Ovary (tissue), 9 donors: ENCODE data around the gene CIZ1. TPM values are rescaled to one million over a fixed set of nuclear protein-coding genes. Genes with fewer than 3 reads are reported as not detected.

ENCODE experiments used
- DNase-seq, 5 donors: peaks; one replicate each; pipeline ENCODE4 v3.0.0-alpha.2; 2019 to 2020
- H3K27ac ChIP-seq, 2 donors: fragments of 200-600 bp; one replicate each; pipeline versions ENCODE4 v1.5.1 to v1.8.0; 2019 to 2022
- H3K27me3 ChIP-seq: fragments of 200-600 bp; one replicate; pipeline ENCODE4 v1.8.0; 2022
- H3K36me3 ChIP-seq: fragments of 200-600 bp; sonication (generic); one replicate; pipeline ENCODE4 v1.5.1; 2019
- H3K4me1 ChIP-seq: one replicate; pipeline ENCODE4 v1.8.1; 2013; ENCODE audit warnings: mild to moderate bottlenecking, moderate library complexity; ENCODE audit not compliant: insufficient read depth
- H3K4me3 ChIP-seq: fragments of 200-600 bp; sonication (generic); one replicate; pipeline ENCODE4 v1.5.1; 2017
- H3K9me3 ChIP-seq, 2 donors: fragments of 200-600 bp in 1 of 2; sonication (generic) in 1 of 2; one replicate each; pipeline versions ENCODE4 v1.5.1 to v1.8.1; 2013 to 2019; ENCODE audit warnings: mild to moderate bottlenecking in 1 of 2, moderate library complexity in 1 of 2
- EP300 ChIP-seq: sonication (generic); formaldehyde crosslinking; IDR thresholded peaks from one replicate; pipeline ENCODE4 v1.6.1; 2017; ENCODE audit warnings: antibody characterized with exemption
- POLR2A ChIP-seq: fragments of 450-650 bp; IDR thresholded peaks from one replicate; pipeline ENCODE4 v1.6.1; 2017; ENCODE audit warnings: antibody characterized with exemption, mild to moderate bottlenecking, moderate library complexity
- WGBS, 3 donors: extraction: QIAGEN DNeasy Blood & Tissue Kit in 1 of 3; methylation state at CpG; one replicate each; pipeline versions ENCODE4 v1.1.5 to v1.1.7; 2013 to 2017; 5-methylcytosine and 5-hydroxymethylcytosine counted together
- intact Hi-C, 4 donors: fragments of 100-400 bp; cut with DNase I; formaldehyde crosslinking; loops; one replicate each; pipeline versions ENCODE4 v1.11.0 to v1.15.1; 2022 to 2023
- polyA plus RNA-seq, 2 donors: library from polyadenylated mRNA; stranded (reverse); fragments of 200-250 nt in 1 of 2; fragments of 350-450 nt in 1 of 2; fragmentation: Illumina TruSeq in 1 of 2; extraction: RNeasy Lipid Tissue Mini Kit (QIAGEN cat#74804) in 1 of 2; gene quantifications; one replicate each; pipeline ENCODE4 v1.2.3, GENCODE V29; 2013 to 2014
- total RNA-seq, 7 donors: library from RNA; depleted of rRNA in 2 of 7; stranded (reverse); fragments of >200 nt in 2 of 7; fragmentation: NEBNext Ultra II Directional in 3 of 7; extraction: Animal tissue kit (Norgen Biotek cat#: 25700) in 3 of 7; gene quantifications; one replicate each; pipeline versions ENCODE4 v1.1.0 to v1.2.4, GENCODE V29; 2016 to 2023
- TF ChIP-seq, protein P1 (sequence below), 3 donors: fragments of 450-650 bp in 2 of 3; fragments of 200-600 bp in 1 of 3; IDR thresholded peaks; one replicate each; pipeline versions ENCODE4 v1.5.1 to v1.8.0; 2016 to 2022; ENCODE audit warnings: antibody characterized with exemption in 3 of 3, mild to moderate bottlenecking in 1 of 3
- donor health status: DM: no; HTN: no; CAD: no; lungs with moderate emphysema.
- donor health status: DM: no; HTN: no; CAD: no.
- donor health status: Bipolar disorder and iron deficiency.
- donor health status: DM: yes; HTN: yes; CAD: no.
- donor health status: DM: no; HTN: no; CAD: no.
- donor health status: DM: yes; HTN: yes; CAD: no.

Gene CIZ1
- total and polyA plus RNA-seq, 9 donors = 53.1 to 185 (median 138) TPM

DNA sequence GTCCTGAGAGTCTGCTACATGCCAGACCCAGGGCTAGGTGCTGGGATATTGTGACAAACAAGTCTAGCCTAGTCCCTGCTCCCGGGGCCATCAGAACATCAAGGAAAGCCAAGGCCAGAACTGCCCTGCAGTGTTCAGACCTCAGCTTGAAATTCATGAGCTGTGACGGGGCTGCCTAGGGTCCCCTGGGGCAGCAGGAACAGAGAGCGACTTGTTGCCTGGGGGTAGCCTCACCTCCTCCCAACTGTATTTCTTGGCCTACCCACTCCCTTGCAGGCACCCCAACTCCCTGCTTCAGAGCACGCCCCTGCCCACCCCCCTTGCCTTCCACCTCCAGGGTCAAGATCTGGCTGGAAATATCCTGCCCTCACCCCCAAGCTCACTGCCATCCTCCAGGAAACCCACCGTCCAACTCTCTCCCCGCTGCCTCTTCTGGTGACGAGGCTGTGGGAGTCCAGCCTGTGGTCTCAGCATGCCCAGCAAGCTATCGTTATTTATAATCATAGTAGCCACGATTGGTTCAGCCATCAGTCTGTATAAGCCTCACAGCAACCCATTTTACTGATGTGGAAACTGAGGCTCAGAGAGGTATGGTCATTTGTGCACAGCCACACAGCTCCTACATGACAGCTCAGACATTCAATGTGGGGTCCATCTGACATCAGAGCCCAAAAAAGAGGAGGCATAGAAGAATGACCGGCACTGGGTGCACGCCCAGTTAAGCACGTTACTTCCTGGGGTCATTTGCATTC lies 22.6 kb upstream of the CIZ1 start:
- TF ChIP-seq EP300 = no peak
- no peak for TF ChIP-seq POLR2A
- TF ChIP-seq, protein P1, sequence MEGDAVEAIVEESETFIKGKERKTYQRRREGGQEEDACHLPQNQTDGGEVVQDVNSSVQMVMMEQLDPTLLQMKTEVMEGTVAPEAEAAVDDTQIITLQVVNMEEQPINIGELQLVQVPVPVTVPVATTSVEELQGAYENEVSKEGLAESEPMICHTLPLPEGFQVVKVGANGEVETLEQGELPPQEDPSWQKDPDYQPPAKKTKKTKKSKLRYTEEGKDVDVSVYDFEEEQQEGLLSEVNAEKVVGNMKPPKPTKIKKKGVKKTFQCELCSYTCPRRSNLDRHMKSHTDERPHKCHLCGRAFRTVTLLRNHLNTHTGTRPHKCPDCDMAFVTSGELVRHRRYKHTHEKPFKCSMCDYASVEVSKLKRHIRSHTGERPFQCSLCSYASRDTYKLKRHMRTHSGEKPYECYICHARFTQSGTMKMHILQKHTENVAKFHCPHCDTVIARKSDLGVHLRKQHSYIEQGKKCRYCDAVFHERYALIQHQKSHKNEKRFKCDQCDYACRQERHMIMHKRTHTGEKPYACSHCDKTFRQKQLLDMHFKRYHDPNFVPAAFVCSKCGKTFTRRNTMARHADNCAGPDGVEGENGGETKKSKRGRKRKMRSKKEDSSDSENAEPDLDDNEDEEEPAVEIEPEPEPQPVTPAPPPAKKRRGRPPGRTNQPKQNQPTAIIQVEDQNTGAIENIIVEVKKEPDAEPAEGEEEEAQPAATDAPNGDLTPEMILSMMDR (IDR thresholded peaks at IDR 0.05) = no peak
- 84 to 94% (median 89%) methylated on average over 12 of the region's 12 CpGs for WGBS, 3 donors

GRCh38 chr9:128211981-128212281 lies 20.6 kb upstream of the CIZ1 start:
- 82 to 86% (median 83%) methylated on average over 2 of the region's 2 CpGs for WGBS, 3 donors
- DNase-seq = no peak
- TF ChIP-seq POLR2A (no peak), EP300 (no peak)
- TF ChIP-seq, protein P1 (IDR thresholded peaks at IDR 0.05) = no peak
- Histone ChIP-seq H3K27me3 (no peaks in the 10 kb centered on the region), H3K27ac (no peak overlapping the region), H3K9me3 (no peaks in the 10 kb centered on the region), H3K4me3 (no peak overlapping the region), H3K4me1 (no peaks in the 10 kb centered on the region), H3K36me3 (no peaks in the 10 kb centered on the region)
- intact Hi-C loops = no loop called here

More for the DNA sequence above, 22.6 kb upstream of the CIZ1 start:
- H3K27ac ChIP-seq = no peak overlapping the region
- DNase-seq = no peak
- H3K4me1 ChIP-seq = peaks cover 2% of the 10 kb centered on the region
- no peak overlapping the region for H3K4me3 ChIP-seq
- no peaks in the 10 kb centered on the region for H3K27me3 ChIP-seq
- H3K9me3 ChIP-seq = no peaks in the 10 kb centered on the region
- H3K36me3 ChIP-seq = no peaks in the 10 kb centered on the region
- intact Hi-C loops = no loop called here

DNA sequence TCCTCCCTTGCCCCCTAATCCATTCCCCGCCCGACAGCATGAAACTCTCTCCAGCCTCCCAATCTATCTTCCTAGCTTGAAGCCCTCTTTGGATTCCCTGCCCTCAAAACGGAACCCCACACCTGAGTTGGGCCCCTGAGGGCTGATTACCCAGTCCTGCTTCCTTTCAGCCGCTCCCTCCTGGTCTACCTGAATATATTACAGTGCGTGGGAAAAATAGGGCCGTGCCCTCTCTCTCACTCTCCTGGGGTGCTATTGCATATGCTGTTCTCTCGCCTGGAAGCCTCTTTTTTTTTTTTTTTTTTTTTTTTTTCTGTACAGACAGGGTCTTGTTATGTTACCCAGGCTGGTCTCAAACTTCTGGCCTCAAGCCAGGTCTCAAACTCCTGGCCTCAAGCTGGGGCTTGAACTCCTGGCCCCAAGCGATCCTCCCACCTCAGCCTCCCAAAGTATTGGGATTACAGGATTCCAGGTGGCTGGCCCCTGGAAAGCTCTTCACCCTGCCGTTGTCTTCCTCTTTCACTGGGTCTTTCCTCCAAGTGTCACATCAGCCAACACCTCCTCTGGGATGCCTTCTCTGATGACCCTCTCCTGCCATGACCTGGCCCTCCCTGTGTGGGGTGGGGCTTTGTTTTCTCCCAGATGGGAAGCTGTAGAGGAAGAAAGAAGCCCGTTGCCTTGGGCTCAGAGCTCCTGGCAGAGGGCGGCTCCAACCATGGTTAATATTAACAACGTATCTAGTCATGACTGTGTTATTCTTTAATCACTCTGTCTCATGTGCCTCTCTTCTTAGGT lies 20.0 kb upstream of the CIZ1 start:
- intact Hi-C loops = no loop called here
- no peak overlapping the region for H3K4me3 ChIP-seq
- TF ChIP-seq POLR2A = no peak
- no peak for TF ChIP-seq EP300
- TF ChIP-seq, protein P1 (IDR thresholded peaks at IDR 0.05) = no peak
- WGBS, 3 donors = 62 to 65% (median 63%) methylated on average over 12 of the region's 12 CpGs
- H3K9me3 ChIP-seq = no peaks in the 10 kb centered on the region
- H3K27me3 ChIP-seq = no peaks in the 10 kb centered on the region
- H3K36me3 ChIP-seq = no peaks in the 10 kb centered on the region
- no peaks in the 10 kb centered on the region for H3K4me1 ChIP-seq
- no peak overlapping the region for H3K27ac ChIP-seq
- no peak for DNase-seq

DNA sequence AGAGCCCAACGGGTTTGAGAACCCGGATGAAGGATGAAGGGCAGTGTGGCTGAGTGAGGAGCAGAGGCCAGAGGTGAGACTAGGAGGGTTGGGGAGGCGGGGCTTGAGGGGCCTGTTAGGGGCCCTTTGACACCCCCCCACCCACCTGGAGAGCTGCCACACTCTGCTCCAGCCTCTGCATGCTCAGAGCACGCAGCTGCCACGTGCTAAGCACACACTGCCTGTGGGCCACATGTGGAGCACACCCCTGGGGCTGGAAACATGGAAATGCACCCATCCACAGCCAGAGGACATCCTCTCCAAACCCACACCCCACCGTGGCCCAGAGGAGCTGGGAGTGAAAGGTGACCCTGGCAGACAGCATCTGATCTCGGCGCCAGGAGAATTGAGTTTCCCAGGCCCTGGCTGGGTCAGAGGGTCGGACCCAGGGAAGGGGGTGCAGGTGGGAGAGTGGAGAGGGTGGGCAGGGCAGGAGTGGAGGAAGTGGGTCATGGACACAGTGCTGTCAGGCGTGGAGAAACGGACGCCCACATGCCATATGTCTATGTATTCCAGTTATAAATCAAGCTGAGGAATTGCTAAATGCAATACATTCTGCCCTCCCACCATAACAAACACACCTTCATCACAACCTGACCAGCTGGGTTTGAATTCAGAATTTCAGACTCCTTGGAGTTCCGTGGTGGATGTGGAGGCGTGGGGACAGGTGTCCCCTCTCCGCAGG lies 17.7 kb upstream of the CIZ1 start:
- Histone ChIP-seq H3K36me3 (no peaks in the 10 kb centered on the region), H3K27ac (no peak overlapping the region), H3K9me3 (no peaks in the 10 kb centered on the region), H3K27me3 (no peaks in the 10 kb centered on the region), H3K4me3 (no peak overlapping the region), H3K4me1 (peaks cover under 1% of the 10 kb centered on the region)
- intact Hi-C loops = no loop called here
- TF ChIP-seq POLR2A = no peak
- no peak for TF ChIP-seq EP300
- TF ChIP-seq, protein P1 (IDR thresholded peaks at IDR 0.05) = no peak
- DNase-seq = no peak
- 59 to 67% (median 62%) methylated on average over 15 of the region's 15 CpGs for WGBS, 3 donors
